Measurements from ENCODE around the gene KRT14.
"Not testable (repeated sequence)": the region's sequence is repeated elsewhere in the genome, so short reads cannot be mapped to it uniquely, and the experiment has no call there.

The KRT14 gene

GRCh38 chr17:41586863-41587495 is at the start of gene KRT14:
Gene KRT14 (minus strand): TSS chr17:41586895. CDS start chr17:41586834, 61 bp downstream.
- no peak for DNase-seq

- DNase-seq = no peak
Observed at GRCh38 chr17:41635121-41636097, 48.7 kb upstream of the KRT14 start.

- no peak for DNase-seq
Observed at GRCh38 chr17:41634639-41635038, 47.9 kb upstream of the KRT14 start.

GRCh38 chr17:41633556-41634199 is 47.0 kb upstream of the KRT14 start:
- DNase-seq = no peak

- no peak for DNase-seq
Observed at GRCh38 chr17:41632482-41633105, 45.9 kb upstream of the KRT14 start.

GRCh38 chr17:41631898-41632285 is 45.2 kb upstream of the KRT14 start:
- no peak for DNase-seq

- no peak for DNase-seq
Observed at GRCh38 chr17:41631025-41631897, 44.6 kb upstream of the KRT14 start.

- DNase-seq = no peak
Observed at GRCh38 chr17:41629826-41630670, 43.4 kb upstream of the KRT14 start.

- no peak for DNase-seq
Observed at GRCh38 chr17:41629316-41629715, 42.6 kb upstream of the KRT14 start.

- not testable (repeated sequence) for DNase-seq
Observed at GRCh38 chr17:41628621-41629255, 42.0 kb upstream of the KRT14 start.

GRCh38 chr17:41628073-41628370 is 41.3 kb upstream of the KRT14 start:
- not testable (repeated sequence) for DNase-seq

- no peak for DNase-seq
Observed at GRCh38 chr17:41627316-41628072, 40.8 kb upstream of the KRT14 start.

GRCh38 chr17:41626914-41627295 is 40.2 kb upstream of the KRT14 start:
- DNase-seq = not testable (repeated sequence)

- not testable (repeated sequence) for DNase-seq
Observed at GRCh38 chr17:41626028-41626913, 39.6 kb upstream of the KRT14 start.

GRCh38 chr17:41625602-41626001 is 38.9 kb upstream of the KRT14 start:
- no peak for DNase-seq

GRCh38 chr17:41624208-41625101 is 37.8 kb upstream of the KRT14 start, which contains the start of gene KRT17:
Gene KRT17 (minus strand): TSS chr17:41624575. CDS start chr17:41624509, 66 bp downstream.
- no peak for DNase-seq

- DNase-seq = not testable (repeated sequence)
Observed at GRCh38 chr17:41623184-41623861, 36.6 kb upstream of the KRT14 start.
